Measurements from ENCODE around the gene DLG2. TPM values are rescaled to one million over a fixed set of nuclear protein-coding genes. Genes with fewer than 3 reads are reported as not detected.

DLG2 gene
- total RNA-seq, 4 donors from 2014 or later, result 7.3 to 14.1 (median 11.1) TPM

- intact Hi-C loops (cut with DNase I), result no loop called here
- no peak for DNase-seq (ENCODE audit: extremely low spot score)
- Histone ChIP-seq H3K9me3 (no peaks in the 10 kb centered on the region), H3K4me3 (no peak overlapping the region), H3K36me3 (no peaks in the 10 kb centered on the region), H3K27ac (replicated peaks in 1 of 4) (no peak overlapping the region), H3K27me3 (no peaks in the 10 kb centered on the region), H3K4me1 (no peaks in the 10 kb centered on the region)
- no peak for TF ChIP-seq CTCF (IDR thresholded peaks at IDR 0.05)
- TF ChIP-seq POLR2AphosphoS5 (IDR thresholded peaks at IDR 0.05), result no peak
- 87% methylated on average over 1 of the region's 1 CpG for WGBS
These were observed 1944.6 kb downstream of the DLG2 start for GRCh38 chr11:83682611-83682973.

GRCh38 chr11:83681906-83682610, 1945.1 kb downstream of the DLG2 start:
- Histone ChIP-seq H3K27ac (replicated peaks in 1 of 4) (no peak overlapping the region), H3K27me3 (no peaks in the 10 kb centered on the region), H3K9me3 (no peaks in the 10 kb centered on the region), H3K36me3 (no peaks in the 10 kb centered on the region), H3K4me1 (no peaks in the 10 kb centered on the region), H3K4me3 (no peak overlapping the region)
- WGBS, result 65% methylated on average over 10 of the region's 10 CpGs
- TF ChIP-seq CTCF (IDR thresholded peaks at IDR 0.05), result no peak
- intact Hi-C loops (cut with DNase I), result no loop called here
- DNase-seq (ENCODE audit: extremely low spot score), result no peak

- TF ChIP-seq CTCF (IDR thresholded peaks at IDR 0.05) (no peak), POLR2AphosphoS5 (IDR thresholded peaks at IDR 0.05) (no peak), EP300 (IDR thresholded peaks at IDR 0.05) (no peak), POLR2A (IDR thresholded peaks at IDR 0.05; ENCODE audit: low read depth) (no peak)
- Histone ChIP-seq H3K4me3 (no peak overlapping the region), H3K27ac (replicated peaks in 1 of 4) (no peak overlapping the region), H3K4me1 (no peaks in the 10 kb centered on the region), H3K27me3 (no peaks in the 10 kb centered on the region), H3K36me3 (no peaks in the 10 kb centered on the region), H3K9me3 (no peaks in the 10 kb centered on the region)
- WGBS, result 84% methylated on average over 15 of the region's 15 CpGs
- DNase-seq (ENCODE audit: extremely low spot score), result no peak
- intact Hi-C loops (cut with DNase I), result no loop called here
These were observed 1945.9 kb downstream of the DLG2 start for GRCh38 chr11:83681031-83681781.

GRCh38 chr11:83680321-83680720, 1946.8 kb downstream of the DLG2 start:
- Histone ChIP-seq H3K9me3 (no peaks in the 10 kb centered on the region), H3K4me3 (no peak overlapping the region), H3K27me3 (no peaks in the 10 kb centered on the region), H3K4me1 (no peaks in the 10 kb centered on the region), H3K36me3 (no peaks in the 10 kb centered on the region), H3K27ac (replicated peaks in 1 of 4) (no peak overlapping the region)
- no peak for DNase-seq (ENCODE audit: extremely low spot score)
- TF ChIP-seq POLR2A (IDR thresholded peaks at IDR 0.05; ENCODE audit: low read depth), result no peak
- TF ChIP-seq POLR2AphosphoS5 (IDR thresholded peaks at IDR 0.05), result no peak
- no peak for TF ChIP-seq CTCF (IDR thresholded peaks at IDR 0.05)
- TF ChIP-seq EP300 (IDR thresholded peaks at IDR 0.05), result no peak
- intact Hi-C loops (cut with DNase I), result no loop called here
- 38% methylated on average over 2 of the region's 2 CpGs for WGBS
